Mesothelial cell of epicardium (in vitro differentiated cells): Measurements from ENCODE around the gene BFSP1. TPM values are rescaled to one million over a fixed set of nuclear protein-coding genes. Genes with fewer than 3 reads are reported as not detected.

Experiments
- DNase-seq, 2 experiments: peaks; one replicate each; pipeline ENCODE4 v3.0.0; 2021; ENCODE audit warnings: low spot score in 2 of 2; ENCODE audit not compliant: unreplicated experiment in 2 of 2
- H3K27ac Mint-ChIP-seq: 2 replicates; pipeline ENCODE4 v1.8.0; 2021; ENCODE audit warnings: mixed read lengths
- H3K27me3 Mint-ChIP-seq: 2 replicates; pipeline ENCODE4 v1.8.0; 2021; ENCODE audit warnings: low read depth, mixed read lengths
- H3K36me3 Mint-ChIP-seq: 2 replicates; pipeline ENCODE4 v1.8.0; 2021; ENCODE audit warnings: mixed read lengths
- H3K4me1 Mint-ChIP-seq: 2 replicates; pipeline ENCODE4 v1.8.0; 2021; ENCODE audit warnings: mixed read lengths
- H3K4me3 Mint-ChIP-seq: 2 replicates; pipeline ENCODE4 v1.8.0; 2021; ENCODE audit warnings: mild to moderate bottlenecking, moderate library complexity, mixed read lengths
- H3K9me3 Mint-ChIP-seq: 2 replicates; pipeline ENCODE4 v1.8.0; 2021; ENCODE audit warnings: mixed read lengths
- CTCF ChIP-seq: fragments of 200-600 bp; sonication (generic); IDR thresholded peaks from one replicate; pipeline ENCODE4 v1.5.0; 2021; ENCODE audit warnings: antibody characterized with exemption; ENCODE audit not compliant: unreplicated experiment
- total RNA-seq: library from RNA; stranded (reverse); gene quantifications from 3 replicates; pipeline ENCODE4 v1.2.1, GENCODE V29; 2021

BFSP1 gene
- total RNA-seq, 1 donor from 2014 or later, result 5.2 TPM

DNA sequence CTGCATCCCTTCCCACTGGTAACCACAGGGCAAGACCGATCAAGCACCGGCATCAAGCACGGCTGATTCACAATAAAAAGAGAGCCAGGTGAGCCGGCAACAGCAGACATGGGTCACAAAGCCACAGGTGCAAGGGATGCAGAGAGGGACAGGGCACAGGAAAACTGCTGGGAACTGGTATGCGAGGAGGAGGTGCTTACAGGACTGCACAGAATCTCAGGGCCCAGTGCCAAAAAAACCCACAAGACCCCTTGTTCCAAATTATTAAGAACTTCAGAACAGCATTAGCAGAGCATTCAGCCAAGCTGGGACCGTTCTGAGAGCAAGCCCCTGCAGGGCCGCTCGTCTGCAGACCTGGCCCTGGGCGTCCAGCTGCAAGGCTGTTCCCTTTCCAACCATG is 35.4 kb downstream of the BFSP1 start:
- Mint-ChIP-seq H3K27ac (no peak overlapping the region), H3K9me3 (peaks cover 4% of the 10 kb centered on the region), H3K36me3 (peaks cover 8% of the 10 kb centered on the region), H3K4me3 (no peak overlapping the region), H3K4me1 (peaks cover 5% of the 10 kb centered on the region), H3K27me3 (no peaks in the 10 kb centered on the region)
- no peak for TF ChIP-seq CTCF
- DNase-seq, result no peak

DNA sequence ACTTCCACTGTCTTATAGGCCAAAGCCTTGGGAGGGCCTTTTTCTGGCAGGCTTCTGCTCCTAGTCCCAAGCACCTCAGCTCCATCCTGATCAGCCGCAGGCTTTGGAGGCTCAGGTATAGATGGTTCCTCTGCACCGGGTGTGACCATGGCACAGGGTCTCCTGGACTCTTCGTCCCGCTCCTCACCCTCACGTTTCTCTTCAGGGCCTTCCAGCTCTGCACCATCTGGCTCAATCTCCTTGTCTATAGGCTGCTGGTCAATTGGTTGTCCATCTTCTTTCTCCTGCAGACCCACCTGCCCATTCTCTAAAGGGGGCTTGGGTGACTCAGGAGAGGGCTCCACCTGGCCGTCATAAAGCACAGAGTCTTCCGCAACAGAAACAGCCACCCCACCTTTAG is 37.0 kb downstream of the BFSP1 start:
- peaks cover 8% of the 10 kb centered on the region for H3K36me3 Mint-ChIP-seq
- H3K27me3 Mint-ChIP-seq, result peaks cover 2% of the 10 kb centered on the region
- TF ChIP-seq CTCF, result no peak
- peaks cover 5% of the 10 kb centered on the region for H3K4me1 Mint-ChIP-seq
- DNase-seq, result no peak
- no peak overlapping the region for H3K4me3 Mint-ChIP-seq
- H3K27ac Mint-ChIP-seq, result no peak overlapping the region
- peaks cover 4% of the 10 kb centered on the region for H3K9me3 Mint-ChIP-seq

- no peak for DNase-seq
- Mint-ChIP-seq H3K27ac (no peak overlapping the region), H3K4me1 (peaks cover 5% of the 10 kb centered on the region), H3K4me3 (no peak overlapping the region), H3K9me3 (peaks cover 4% of the 10 kb centered on the region), H3K27me3 (peaks cover 2% of the 10 kb centered on the region), H3K36me3 (peaks cover 8% of the 10 kb centered on the region)
- TF ChIP-seq CTCF, result no peak
These were observed 38.0 kb downstream of the BFSP1 start for GRCh38 chr20:17493173-17493572.

DNA sequence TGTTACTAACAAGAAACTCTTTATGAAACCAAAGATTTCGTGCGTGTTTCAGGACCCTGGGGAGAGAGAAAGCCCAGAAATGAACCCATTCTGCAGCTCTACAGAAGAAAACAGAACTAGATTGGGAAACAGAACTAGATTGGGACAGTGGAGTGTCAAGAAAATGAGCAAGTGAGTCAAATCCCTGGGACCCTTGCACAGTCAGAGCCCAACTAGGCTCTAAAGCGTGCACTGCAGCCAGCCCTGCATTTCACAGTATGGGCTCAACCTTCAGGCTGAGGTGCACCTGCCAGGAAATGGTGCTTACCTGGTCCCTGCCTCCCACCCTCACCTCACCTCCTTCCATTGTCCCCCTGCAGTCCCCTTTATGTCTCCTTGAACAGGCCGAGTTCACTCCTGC is 39.7 kb downstream of the BFSP1 start:
- Mint-ChIP-seq H3K4me1 (no peaks in the 10 kb centered on the region), H3K27ac (no peak overlapping the region), H3K36me3 (peaks cover 8% of the 10 kb centered on the region), H3K27me3 (peaks cover 12% of the 10 kb centered on the region), H3K9me3 (peaks cover 4% of the 10 kb centered on the region), H3K4me3 (no peak overlapping the region)
- TF ChIP-seq CTCF, result no peak
- no peak for DNase-seq

- no peaks in the 10 kb centered on the region for H3K4me1 Mint-ChIP-seq
- no peak for DNase-seq
- H3K4me3 Mint-ChIP-seq, result no peak overlapping the region
- no peak for TF ChIP-seq CTCF
- peaks cover 8% of the 10 kb centered on the region for H3K36me3 Mint-ChIP-seq
- peaks cover 16% of the 10 kb centered on the region for H3K27me3 Mint-ChIP-seq
- H3K27ac Mint-ChIP-seq, result no peak overlapping the region
- peaks cover 4% of the 10 kb centered on the region for H3K9me3 Mint-ChIP-seq
These were observed 40.1 kb downstream of the BFSP1 start for GRCh38 chr20:17491041-17491440.

DNA sequence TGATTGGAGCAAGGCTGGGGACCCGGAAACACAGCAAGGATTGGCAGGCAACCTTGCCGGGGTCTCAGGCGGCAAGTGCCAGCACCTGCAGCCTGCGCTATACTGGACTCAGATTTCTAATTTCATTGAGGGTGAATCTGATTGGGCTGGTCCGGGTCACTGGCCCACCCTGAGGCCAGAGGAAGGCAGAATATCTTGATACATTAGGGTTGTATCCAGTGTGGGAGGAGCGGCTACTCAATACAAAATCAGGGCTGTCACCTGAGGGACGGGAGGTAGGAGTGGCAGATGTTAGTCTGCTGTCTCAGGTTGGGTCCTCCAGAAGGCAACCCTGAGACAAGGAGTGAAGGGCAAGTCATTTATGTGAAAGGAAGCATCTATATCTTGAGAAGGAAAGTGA is 40.7 kb downstream of the BFSP1 start:
- Mint-ChIP-seq H3K4me1 (no peaks in the 10 kb centered on the region), H3K4me3 (no peak overlapping the region), H3K27me3 (peaks cover 17% of the 10 kb centered on the region), H3K36me3 (peaks cover 8% of the 10 kb centered on the region), H3K9me3 (peaks cover 4% of the 10 kb centered on the region), H3K27ac (no peak overlapping the region)
- no peak for DNase-seq
- TF ChIP-seq CTCF, result no peak
